SW480 (cell line): Measurements from ENCODE around the gene PPIF.
"Not testable (repeated sequence)": the region's sequence is repeated elsewhere in the genome, so short reads cannot be mapped to it uniquely, and the experiment has no call there.

ENCODE experiments used
- DNase-seq: peaks from one replicate; pipeline ENCODE4 v3.0.0-alpha.2; 2016; ENCODE audit warnings: low spot score

The PPIF gene

DNA sequence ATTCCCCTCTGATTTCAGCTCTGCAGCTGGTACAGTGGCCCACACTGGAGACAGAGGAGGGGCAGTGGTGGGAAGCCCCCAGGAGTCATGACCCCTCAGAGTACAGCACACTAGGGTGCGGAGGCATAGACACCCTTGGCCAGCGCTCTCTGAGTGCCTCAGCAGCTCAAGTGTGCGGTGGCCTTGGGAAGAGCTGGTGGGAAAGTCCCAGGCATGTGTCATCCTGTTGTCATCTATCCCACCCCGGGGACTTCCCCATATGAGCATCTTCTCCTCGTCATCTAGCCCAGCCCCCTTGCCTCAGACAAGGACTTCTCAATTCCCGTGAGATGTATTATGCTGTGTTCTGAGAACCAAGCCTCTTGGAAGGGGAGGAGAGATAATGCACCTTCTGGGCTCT, 15.6 kb upstream of the PPIF start:
- peak; percentile 69 for DNase-seq

DNA sequence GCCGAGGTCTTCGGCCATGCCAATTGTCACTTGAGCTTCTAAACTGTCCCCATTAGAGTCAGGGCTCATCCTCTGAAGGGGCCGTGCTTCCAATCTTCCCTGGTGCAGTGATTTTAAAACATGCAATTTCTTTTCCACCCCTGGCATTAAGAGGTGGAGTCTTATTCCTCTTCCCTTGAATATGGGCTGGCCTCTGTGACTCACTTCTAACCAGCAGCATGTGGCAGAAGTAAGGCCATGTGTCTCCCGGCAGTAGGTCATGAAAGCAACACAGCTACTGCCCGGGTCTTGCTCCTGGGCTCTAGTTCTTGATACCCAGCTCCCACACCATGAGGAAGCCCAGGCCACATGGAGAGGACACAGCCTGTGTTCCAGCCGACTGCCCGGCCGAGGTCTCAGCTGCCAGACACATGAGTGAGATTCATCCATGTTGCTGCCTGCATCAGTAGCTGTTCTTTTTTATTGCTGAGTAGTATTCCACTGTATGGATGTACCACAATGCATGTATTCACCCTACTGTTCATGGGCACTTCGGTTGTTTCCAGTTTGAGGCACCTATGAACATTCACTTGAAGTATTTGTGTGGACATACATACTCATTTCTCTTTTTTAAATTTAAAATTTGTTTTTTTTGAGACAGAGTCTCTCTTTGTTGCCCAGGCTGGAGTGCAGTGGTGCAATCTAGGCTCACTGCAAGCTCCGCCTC, 14.5 kb upstream of the PPIF start:
- DNase-seq, result not testable (repeated sequence)

DNA sequence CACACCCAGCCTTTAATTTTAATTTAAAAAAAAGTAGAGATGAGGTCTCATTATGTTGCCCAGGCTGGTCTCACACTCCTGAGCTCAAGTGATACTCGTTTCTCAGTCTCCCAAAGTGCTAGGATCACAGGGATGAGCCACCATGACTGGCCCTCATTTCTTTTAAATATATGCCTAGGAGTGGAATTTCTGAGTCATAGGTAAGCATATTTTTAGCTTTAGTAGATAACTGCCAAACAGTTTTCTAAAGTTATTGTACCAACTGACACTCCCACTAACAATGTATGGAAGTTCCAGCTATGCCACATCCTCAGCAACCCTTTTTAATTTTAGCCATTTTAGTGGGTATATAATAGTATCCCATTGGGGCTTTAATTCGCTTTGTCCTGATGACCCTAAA, 13.8 kb upstream of the PPIF start:
- no peak for DNase-seq

DNA sequence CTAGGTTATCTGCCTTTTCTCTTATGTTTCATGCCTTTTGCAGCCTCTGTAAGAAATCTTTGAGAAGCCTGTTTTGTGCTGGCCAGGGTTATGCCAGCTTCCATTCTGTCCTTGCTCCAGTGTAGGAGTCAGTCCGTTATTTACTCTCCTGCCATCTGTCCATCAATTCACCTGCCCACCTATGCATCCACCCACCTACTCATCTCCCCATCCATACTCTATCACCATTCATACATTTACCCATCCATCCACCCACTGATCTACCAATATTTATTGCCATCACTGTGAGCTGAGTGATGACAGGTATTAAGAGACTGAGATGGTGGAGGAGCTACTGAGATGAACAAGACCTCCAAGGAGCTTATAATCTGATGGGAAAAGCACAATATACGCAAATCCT, 12.7 kb upstream of the PPIF start:
- no peak for DNase-seq

DNA sequence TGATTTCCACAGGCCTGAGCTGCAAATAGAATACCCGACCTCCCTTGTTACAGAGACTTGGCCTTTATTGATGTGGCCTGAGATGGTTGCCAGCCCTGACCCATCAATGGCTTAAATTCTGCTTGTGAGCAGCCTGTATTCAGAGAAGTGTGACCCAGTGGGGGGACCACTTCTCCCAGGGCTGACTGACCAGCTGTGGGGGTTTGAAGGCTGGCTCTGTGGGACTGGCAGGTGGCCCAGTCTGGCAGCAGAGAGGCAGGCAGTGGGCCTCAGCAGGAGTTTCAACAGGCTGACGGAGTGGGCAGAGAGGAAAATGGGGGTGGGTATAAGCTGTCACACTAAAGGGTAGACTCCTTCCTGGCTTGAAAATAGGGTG, 12.2 kb upstream of the PPIF start:
- DNase-seq, result no peak

DNA sequence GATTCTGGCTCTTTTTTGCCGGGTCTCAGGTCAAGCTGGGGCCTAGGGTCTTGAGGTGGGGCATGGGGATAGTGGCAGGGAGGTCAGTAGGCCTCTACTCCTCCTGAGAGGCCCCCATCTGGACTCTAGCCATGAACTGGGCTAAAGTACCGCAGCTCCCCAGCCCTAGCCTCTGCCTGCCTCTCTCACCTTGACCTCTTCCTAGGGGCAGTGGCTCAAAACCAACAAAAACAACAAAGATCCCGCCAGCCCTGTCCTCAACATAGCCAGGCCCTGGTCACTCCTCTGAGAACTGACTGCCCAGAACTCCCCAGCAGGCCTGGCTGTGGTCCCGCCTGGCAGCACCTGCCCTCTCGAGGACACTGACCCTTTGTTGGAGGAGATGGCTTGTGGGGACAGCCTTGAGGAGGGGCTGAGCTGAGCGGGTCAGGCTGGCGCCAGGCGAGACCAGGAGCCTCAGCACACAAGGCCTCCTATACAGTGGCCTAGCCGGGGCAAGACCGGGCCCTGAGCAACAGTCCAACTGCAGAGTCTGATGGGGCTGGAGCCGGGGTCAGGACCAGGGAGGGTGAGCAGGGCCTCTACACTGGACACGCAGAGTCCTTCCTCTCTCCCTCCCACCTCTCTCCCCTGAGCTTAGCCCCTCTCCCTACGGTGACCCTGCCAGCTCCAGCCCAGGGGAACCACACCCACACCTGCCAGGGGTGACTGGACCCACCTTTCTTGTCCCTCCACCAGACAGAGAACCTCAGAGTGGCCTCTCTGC, 11.6 kb upstream of the PPIF start:
- DNase-seq, result no peak

DNA sequence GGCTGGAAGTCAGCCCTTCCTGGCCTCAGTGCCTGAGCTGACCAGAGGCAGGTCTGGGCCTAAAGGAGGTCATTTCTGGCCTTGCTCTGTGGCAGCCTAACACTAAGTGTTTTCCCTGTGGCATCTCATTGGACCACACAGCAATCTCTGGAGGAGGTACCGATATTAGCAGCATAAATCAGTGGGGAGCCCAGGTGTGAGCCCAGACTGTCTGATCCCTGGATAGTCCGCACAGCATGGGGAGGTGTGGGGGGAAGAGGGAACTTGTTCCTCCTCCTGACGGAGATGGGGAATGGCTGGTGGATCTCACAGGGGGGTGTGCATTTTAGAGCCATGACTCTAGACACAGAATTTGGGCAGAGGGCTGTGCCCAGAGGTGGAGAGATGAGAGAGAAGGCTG, 11.0 kb upstream of the PPIF start:
- no peak for DNase-seq

DNA sequence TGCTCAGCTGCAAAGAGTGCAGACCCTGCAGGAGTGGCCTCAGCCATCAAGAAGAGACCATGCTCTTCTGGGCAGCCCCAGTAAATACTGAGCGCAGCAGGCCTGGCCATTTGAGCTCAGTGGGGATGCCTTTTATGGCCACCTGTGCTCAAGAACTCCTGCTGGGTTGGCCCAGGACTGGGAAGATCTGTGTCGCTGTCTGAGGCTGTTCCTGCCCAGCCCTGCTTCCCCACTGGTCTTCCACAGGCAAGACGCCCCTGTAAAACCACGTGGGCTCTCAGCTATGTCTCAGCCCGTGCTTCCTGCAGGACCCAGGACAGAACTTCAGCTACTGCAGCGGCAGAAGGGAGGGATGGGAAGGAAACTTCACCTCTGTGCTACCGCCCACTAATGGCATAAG, 10.5 kb upstream of the PPIF start:
- DNase-seq, result no peak

DNA sequence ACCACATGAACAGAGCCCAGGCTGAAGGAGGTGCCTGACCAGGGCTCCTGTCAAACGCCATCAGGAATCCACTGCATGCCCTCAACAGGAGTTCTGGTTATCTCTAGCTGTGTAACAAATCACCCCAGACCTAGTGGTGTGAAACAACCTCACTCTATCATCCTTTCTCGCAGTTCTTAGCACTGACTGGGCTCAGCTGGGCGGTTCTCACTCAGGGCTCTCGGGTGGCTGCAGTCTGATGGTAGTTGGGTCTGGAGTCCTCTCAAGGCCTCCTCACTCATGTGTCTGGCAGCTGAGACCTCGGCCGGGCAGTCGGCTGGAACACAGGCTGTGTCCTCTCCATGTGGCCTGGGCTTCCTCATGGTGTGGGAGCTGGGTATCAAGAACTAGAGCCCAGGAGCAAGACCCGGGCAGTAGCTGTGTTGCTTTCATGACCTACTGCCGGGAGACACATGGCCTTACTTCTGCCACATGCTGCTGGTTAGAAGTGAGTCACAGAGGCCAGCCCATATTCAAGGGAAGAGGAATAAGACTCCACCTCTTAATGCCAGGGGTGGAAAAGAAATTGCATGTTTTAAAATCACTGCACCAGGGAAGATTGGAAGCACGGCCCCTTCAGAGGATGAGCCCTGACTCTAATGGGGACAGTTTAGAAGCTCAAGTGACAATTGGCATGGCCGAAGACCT, 9.3 kb upstream of the PPIF start:
- not testable (repeated sequence) for DNase-seq

DNA sequence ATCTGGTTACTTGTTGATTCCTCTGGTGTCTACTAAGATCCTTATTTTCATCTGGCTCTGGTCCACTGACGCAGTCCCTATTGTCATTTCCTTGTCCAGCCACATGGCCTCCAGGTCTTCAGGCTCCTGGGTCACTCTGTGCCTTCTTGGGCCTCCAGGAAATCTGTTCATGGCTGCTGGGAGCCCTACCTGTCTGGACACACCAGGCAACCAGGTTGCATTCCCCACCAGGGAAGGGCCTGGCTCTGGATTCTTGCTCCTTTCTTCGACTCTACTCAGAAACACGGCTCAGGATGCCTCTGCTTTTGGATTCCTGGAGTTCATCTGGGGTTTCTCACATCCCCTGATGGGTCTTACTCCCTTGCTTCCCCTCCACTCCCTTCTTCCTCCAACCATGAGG, 8.0 kb upstream of the PPIF start:
- DNase-seq, result no peak

DNA sequence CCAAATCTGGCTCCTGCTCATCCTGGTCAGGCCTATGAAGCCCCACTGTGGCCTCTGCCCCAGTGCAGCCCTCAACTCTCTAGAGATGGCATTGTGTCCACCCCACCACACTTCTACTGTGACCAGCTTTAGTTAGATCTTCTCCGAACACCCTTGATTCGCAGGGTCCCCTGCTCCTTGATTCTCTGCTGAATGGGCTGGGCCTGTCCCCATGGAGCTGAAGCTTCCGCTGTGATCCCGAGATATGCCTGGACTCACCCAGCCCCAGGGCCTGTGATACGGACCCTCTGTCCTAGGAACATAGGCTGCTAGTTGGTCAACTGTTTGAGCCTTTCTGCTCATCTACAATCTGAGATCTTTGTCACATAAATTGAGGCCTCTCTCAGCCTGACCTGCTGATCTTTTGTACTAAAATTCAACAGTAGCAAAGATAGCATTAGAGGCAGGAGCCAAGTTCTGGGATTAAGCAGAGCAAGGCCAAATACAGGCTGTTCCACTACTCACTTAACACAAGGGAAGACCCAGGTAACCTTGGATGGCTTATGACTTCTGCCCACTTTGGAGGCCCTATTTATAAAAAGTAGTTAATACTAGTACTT, 6.5 kb upstream of the PPIF start:
- DNase-seq, result no peak

DNA sequence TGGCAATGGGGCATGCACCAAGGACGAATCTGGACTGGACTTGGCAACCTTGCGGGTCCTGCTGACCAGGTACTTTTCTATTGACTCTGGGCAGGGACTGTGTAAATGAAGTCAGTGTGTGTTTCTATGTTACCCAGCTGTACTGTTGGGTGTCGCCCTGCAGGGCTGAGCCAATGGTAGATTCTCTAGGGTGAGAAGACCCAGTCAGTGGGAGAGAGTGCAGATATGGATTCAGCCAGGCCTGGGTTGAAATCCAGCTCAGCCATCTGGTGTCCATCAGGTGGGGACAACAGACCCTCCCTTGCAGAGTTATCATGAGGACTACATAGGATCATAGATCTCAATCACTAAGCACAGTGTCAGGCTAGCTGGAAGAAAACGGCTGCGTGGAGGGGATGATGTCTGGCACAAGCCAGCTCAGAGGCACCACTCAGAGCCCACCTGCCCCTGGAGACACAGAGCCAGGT, 4.9 kb upstream of the PPIF start:
- no peak for DNase-seq

DNA sequence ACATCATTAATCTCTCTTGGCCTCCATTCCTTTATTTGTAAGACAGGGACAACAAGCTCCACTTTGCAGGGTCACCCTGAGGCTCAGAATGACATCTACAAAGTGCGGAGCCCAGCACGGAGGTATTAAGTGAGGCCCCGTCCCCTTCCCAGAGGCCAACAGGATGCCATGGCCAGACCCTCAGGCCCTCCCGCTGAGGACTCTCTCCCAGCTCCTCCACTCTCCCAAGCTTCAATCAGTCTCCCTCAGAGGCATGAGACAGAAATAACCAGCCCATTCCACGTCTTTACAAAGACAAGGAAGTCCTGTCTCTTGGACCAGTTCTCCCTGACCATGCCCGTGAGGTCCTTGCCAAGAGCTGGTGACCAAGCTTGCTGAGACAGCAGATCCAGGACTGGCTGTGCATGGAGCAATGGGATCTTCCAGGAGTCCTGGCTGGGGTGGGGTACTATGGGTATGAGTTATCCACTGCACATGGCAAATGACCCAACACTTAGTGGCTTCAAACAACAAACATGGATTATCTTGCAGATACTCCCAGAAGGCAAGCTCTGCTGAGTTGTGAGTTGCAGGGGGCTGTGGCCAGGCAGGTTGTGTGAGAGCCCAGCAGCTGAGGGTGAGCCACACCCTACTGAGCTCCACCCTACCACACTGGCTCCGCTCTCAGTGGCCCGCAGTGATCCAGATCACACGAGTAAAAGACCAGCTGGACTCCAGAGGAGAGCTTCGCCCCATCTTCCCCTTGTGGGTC, 4.3 kb upstream of the PPIF start:
- DNase-seq, result peak; percentile 38

DNA sequence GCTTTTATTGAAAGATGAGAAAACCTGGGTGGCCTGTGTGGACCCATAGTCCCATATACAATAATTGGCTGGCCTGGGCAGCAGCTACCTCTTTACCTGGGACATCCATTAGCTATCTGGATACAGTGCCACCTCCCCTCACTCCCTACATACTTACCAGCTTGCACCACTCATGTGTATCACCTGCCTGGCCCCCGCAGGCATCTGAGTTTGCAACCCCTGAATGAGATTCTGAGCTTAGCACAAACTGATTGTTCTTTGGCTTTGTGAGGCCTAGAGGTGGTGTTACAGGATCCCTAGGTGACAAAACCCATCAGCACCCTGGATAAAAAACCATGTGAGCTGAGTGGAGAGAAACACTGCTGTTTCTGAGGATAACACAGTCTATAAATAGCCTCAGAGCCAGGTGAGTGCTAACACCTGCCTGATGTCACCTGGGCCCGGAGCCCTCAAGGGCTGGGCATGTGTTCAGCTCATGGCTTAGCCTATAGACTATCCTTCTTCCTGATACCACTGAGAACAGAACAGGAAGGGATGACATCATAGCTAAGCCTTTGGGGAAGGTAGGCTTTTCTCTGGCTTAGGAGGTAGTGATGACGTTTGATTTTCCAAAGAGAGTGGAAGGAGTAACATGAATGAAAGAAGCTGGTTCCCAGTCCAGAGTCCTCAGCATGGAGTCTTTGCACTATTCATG, 2.6 kb upstream of the PPIF start:
- no peak for DNase-seq

DNA sequence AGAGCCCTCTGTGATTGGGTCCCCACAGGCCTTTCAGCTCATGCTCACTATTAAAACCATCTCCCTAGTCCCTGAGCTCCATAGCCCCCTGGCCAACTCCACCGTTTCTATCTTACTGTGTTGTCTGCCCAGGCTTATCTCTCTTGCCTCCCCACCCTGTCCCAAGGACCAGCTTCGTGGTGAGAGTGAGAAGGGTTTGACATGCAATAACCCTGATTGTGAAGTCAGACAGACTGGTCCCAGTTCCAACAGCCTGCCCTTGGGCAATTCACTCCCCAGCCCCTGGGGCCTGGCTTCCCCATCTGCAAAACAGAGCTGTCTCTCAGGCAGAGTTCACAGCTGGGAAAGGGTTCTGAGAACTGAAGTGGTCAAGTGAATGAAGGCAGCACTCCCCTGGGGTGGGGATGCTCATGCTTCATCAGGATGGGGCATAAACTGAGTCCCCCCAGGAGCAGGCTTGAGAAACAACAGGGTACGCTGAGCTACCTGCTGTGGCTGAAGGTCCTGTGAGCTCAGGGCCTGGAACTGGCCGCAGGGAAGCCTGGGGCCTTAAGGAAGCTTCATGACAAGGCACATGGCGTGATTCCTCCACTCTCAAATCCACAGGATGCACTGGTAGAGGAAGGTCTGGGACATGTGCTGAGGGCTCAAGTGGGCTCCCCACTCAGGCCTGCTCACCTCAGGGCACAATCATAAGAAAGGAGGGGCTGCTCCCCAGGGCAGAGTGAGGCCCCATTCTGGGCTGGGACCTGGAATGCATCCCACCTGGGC, 1.8 kb upstream of the PPIF start:
- no peak for DNase-seq

DNA sequence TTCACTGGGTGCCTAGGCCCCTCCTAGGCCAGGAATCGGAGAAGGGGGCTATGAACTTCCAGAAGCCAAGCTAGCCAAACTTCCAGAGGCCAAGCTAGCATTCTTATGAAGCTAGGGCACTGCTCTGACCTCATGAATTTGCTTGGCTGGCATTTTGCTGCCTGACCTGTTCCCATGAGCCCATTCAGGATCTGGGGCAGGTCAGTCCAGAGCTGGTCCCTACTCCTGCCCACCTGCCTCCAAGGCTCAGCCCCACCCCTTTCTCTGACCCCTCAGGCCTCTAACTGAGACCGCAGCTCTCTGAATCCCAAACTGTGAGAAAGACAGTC, 1.3 kb upstream of the PPIF start:
- DNase-seq, result no peak

DNA sequence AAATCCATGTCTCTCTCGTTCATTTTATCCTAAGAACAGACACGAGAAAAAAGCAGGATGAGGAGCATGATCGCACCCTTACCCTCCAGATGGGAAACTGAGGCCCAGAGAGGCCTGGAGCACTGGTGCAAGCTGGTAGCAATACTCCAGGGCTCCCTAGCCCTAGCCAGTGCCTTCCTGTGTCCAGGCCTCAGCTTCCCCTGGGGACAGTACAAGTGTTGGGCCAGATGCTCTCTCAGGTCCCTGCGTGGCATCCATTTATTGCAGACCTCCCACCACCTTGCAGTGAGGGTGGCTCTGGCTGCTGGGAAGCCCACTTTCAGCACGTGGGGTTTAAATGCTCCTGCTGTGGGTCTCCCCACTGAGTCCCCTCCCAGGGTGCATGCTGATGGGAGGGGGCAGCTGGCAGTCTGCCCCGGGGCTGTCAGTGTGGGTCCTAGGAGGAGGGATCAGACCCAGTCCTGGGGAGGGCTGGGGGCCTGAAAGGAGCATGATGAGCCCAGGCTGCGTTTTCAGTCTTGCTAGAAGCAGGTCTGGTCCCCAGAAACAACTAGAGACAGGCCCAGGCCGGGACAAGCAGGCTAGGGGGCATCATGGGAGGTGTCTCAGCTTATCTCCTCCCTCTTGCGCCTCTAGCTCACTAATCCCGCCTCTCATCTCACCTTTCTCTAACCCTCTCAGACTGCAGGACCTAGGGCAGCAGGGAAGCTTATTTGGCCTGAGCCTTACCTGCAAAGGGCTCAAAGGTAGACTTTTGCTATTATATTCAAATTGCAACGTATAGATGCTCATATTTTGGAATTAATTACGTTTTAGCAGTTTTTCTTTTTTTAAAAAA, 662 bp upstream of the PPIF start:
- peak; percentile 57 for DNase-seq

DNA sequence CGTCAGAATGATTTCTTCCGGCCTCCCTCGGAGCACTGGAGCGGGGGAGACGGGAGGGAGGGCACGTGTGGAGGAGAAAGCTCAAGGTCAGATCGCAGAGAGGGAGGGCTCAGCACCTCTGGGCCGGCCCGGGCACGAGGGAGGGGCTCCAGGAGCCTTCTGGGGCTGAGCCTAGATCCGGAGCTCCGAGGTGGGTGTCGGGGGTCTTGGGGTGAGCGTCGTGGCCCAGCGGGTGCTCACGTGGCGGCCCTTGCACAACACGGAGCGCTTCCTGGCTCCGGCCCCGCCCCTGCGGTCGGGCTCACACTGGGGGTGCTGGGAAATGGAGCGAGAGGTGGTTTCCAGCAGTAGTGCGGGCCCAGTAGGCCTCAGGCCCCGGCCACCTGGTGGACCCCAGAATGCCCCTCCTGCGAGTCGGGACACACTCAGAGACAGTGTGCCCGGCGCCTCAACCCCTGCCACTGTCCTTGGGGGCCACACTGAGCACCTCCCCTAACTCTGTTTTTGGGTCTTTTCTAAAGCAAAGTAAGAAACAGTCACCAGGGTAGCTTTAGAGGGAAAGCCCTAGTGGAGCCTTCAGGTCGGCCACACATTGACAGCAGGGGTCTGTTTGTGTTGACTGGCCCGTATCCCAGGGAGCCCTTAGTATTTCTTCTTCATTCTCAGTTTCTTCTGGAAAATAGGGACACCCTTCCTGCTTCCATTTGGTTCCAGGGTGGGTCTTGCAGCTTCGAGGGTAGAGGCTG, 798 bp downstream of the PPIF start:
- DNase-seq, result peak; percentile 36

DNA sequence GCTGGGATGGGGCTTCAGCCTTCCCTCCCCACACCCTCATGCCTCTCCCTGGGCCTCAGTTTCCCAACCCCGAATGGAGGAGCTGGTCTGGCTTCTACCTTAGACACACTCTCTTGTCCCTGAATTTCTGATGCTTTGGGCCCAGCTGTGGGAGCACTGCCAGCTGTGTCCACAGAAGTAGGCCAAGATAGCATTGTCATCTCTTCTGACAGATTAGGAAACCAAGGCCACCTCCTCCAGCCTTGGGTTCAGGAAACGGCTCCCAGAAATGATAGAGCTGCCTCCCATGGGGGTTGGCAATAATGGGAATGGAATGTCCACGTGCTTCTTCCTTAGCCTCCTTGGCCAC, 1.3 kb downstream of the PPIF start:
- no peak for DNase-seq
